ENCODE data around the gene PLXDC1. TPM values are rescaled to one million over a fixed set of nuclear protein-coding genes. Genes with fewer than 3 reads are reported as not detected.
A peak's percentile ranks its signal among the peaks of the same experiment; 100 is the strongest.
"Not testable (repeated sequence)": the region's sequence is repeated elsewhere in the genome, so short reads cannot be mapped to it uniquely, and the experiment has no call there.

PLXDC1 gene
- total RNA-seq, 1 experiment from 2014 or later, result 1.9 TPM

- DNase-seq (ENCODE audit: low read depth), result no peak
Measured at GRCh38 chr17:39181303-39181702, 29.9 kb upstream of the PLXDC1 start.

- peak; percentile 55 for DNase-seq (ENCODE audit: low read depth)
Measured at GRCh38 chr17:39178536-39178935, 27.1 kb upstream of the PLXDC1 start.

- DNase-seq (ENCODE audit: low read depth), result no peak
Measured at GRCh38 chr17:39177256-39177655, 25.8 kb upstream of the PLXDC1 start.

GRCh38 chr17:39175695-39176093 is 24.3 kb upstream of the PLXDC1 start:
- peak; percentile 68 for DNase-seq (ENCODE audit: low read depth)

- DNase-seq (ENCODE audit: low read depth), result peak; percentile 48
Measured at GRCh38 chr17:39174920-39175694, 23.7 kb upstream of the PLXDC1 start.

GRCh38 chr17:39173526-39174274 is 22.3 kb upstream of the PLXDC1 start:
- no peak for DNase-seq (ENCODE audit: low read depth)

- DNase-seq (ENCODE audit: low read depth), result no peak
Measured at GRCh38 chr17:39173080-39173479, 21.6 kb upstream of the PLXDC1 start.

- DNase-seq (ENCODE audit: low read depth), result no peak
Measured at GRCh38 chr17:39171933-39172332, 20.5 kb upstream of the PLXDC1 start.

GRCh38 chr17:39170558-39170957 is 19.1 kb upstream of the PLXDC1 start:
- DNase-seq (ENCODE audit: low read depth), result no peak

- DNase-seq (ENCODE audit: low read depth), result no peak
Measured at GRCh38 chr17:39170109-39170508, 18.7 kb upstream of the PLXDC1 start.

GRCh38 chr17:39169518-39169917 is 18.1 kb upstream of the PLXDC1 start:
- no peak for DNase-seq (ENCODE audit: low read depth)

- no peak for DNase-seq (ENCODE audit: low read depth)
Measured at GRCh38 chr17:39169101-39169500, 17.7 kb upstream of the PLXDC1 start.

GRCh38 chr17:39168503-39168902 is 17.1 kb upstream of the PLXDC1 start:
- DNase-seq (ENCODE audit: low read depth), result not testable (repeated sequence)

GRCh38 chr17:39167476-39167875 is 16.0 kb upstream of the PLXDC1 start:
- no peak for DNase-seq (ENCODE audit: low read depth)

GRCh38 chr17:39166437-39167335 is 15.2 kb upstream of the PLXDC1 start:
- DNase-seq (ENCODE audit: low read depth), result no peak

- no peak for DNase-seq (ENCODE audit: low read depth)
Measured at GRCh38 chr17:39165841-39166349, 14.5 kb upstream of the PLXDC1 start, which contains the start of gene ARL5C. TSS of gene ARL5C (minus strand) at chr17:39166161. CDS start at chr17:39165760, 401 bp downstream.

GRCh38 chr17:39165178-39165840 is 13.9 kb upstream of the PLXDC1 start:
- DNase-seq (ENCODE audit: low read depth), result no peak

GRCh38 chr17:39164675-39165143 is 13.3 kb upstream of the PLXDC1 start:
- peak; percentile 89 for DNase-seq (ENCODE audit: low read depth)

- no peak for DNase-seq (ENCODE audit: low read depth)
Measured at GRCh38 chr17:39161962-39162361, 10.5 kb upstream of the PLXDC1 start.

- no peak for DNase-seq (ENCODE audit: low read depth)
Measured at GRCh38 chr17:39158623-39159022, 7.2 kb upstream of the PLXDC1 start.

GRCh38 chr17:39156491-39156890 is 5.1 kb upstream of the PLXDC1 start:
- no peak for DNase-seq (ENCODE audit: low read depth)
